ENCODE measurements around the gene SLC45A1. TPM values are rescaled to one million over a fixed set of nuclear protein-coding genes. Genes with fewer than 3 reads are reported as not detected.

SLC45A1 gene
- total RNA-seq, 1 experiment from 2014 or later = 13.8 TPM

DNA sequence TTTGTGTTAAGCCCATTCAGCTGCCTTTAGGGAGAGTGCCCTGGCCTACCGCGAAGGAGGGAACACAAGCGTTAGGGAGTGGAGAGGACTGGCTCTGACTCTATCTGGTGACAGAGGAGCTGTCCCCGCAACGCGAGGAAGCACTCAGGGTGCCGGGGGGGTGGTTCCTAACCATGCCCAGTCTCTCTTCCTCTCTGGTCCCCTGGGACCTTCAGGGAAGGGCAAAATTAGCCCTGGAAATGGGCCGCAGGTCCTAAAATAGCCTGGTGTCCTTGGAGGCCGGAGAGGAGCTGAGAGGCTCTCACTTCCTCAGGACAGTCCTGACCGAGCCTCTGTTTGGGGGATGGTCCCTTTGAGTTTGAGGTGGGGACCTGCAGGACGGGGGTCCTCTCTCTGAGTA lies 5.8 kb downstream of the SLC45A1 start:
- Histone ChIP-seq H3K9ac (ENCODE audit: low read length) (no peak overlapping the region), H4K20me1 (ENCODE audit: insufficient read depth) (no peaks in the 10 kb centered on the region), H3K9me3 (ENCODE audit: control insufficient read depth in 1 of 2, insufficient read depth in 1 of 2, low read depth in 1 of 2, low read length in 2 of 2) (no peaks in the 10 kb centered on the region), H3K27ac (ENCODE audit: low read depth, low read length) (no peak overlapping the region), H3K4me1 (ENCODE audit: control insufficient read depth in 1 of 2, insufficient read depth in 2 of 2, low read length in 2 of 2) (peaks cover under 1 to 2% of the 10 kb centered on the region in 2 experiments; a peak in 2 of 4 replicates), H3K36me3 (ENCODE audit: control insufficient read depth in 1 of 2, insufficient read depth in 2 of 2, low read length in 2 of 2) (peaks cover 7 to 9% of the 10 kb centered on the region in 2 experiments), H3K27me3 (ENCODE audit: insufficient read depth, low read length) (no peaks in the 10 kb centered on the region), H2AFZ (ENCODE audit: low read depth, low read length, poor library complexity, severe bottlenecking) (no peak overlapping the region), H3K4me2 (ENCODE audit: low read length) (no peak overlapping the region), H3K79me2 (ENCODE audit: insufficient read depth, low read length) (0 out of 2 replicates have a peak, but pooled peaks cover 2% of the 10 kb centered on the region), H3K9me2 (ENCODE audit: insufficient read depth) (no peaks in the 10 kb centered on the region; the same call in 1 of the 2 replicates), H3K4me3 (replicated peaks in 1 of 2; ENCODE audit: low read depth in 1 of 2, low read length in 2 of 2) (no peak overlapping the region)
- ChIA-PET POLR2A (no interaction called here), CTCF (no interaction called here), RAD21 (ENCODE audit: low non-redundant PET in 1 of 2, low total read pairs in 2 of 2, uncharacterized antibody in 2 of 2, unreplicated experiment in 2 of 2) (no interaction called here)
- no peak for ATAC-seq
- intact Hi-C loops (cut with micrococcal nuclease) = no loop called here
- no TSS peak for BruUV-seq (replicated peaks)
- no peak for DNase-seq (ENCODE audit: low read depth, low spot score)
- TF ChIP-seq, protein P1, sequence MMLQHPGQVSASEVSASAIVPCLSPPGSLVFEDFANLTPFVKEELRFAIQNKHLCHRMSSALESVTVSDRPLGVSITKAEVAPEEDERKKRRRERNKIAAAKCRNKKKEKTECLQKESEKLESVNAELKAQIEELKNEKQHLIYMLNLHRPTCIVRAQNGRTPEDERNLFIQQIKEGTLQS (IDR thresholded peaks at IDR 0.05) = no peak
- TF ChIP-seq POLR2A (IDR thresholded peaks at IDR 0.05; ENCODE audit: borderline replicate concordance, extremely low read depth, insufficient read depth, insufficient read length) (no peak), ZFX (IDR thresholded peaks at IDR 0.05) (no peak), EGR1 (IDR thresholded peaks at IDR 0.05; ENCODE audit: low read depth) (no peak), SRF (IDR thresholded peaks at IDR 0.05; ENCODE audit: low read depth) (no peak), YY1 (IDR thresholded peaks at IDR 0.05; ENCODE audit: extremely low read depth, insufficient replicate concordance, low read depth, low read length) (no peak), CEBPB (IDR thresholded peaks at IDR 0.05; ENCODE audit: low read depth) (no peak), ZBTB33 (IDR thresholded peaks at IDR 0.05; ENCODE audit: extremely low read depth, insufficient replicate concordance, low read length) (no peak), RAD21 (IDR thresholded peaks at IDR 0.05; ENCODE audit: low read depth) (no peak), POLR2AphosphoS5 (IDR thresholded peaks at IDR 0.05; ENCODE audit: low read depth, low read length) (no peak), EZH2phosphoT487 (IDR thresholded peaks at IDR 0.05; ENCODE audit: borderline replicate concordance) (no peak), ELF1 (IDR thresholded peaks at IDR 0.05; ENCODE audit: borderline replicate concordance, low read depth) (no peak), SIN3A (IDR thresholded peaks at IDR 0.05; ENCODE audit: low read depth) (no peak)

Data from HCT116 (cell line).